Liver (tissue), 9 donors: ENCODE data around the gene DTX3L. TPM values are rescaled to one million over a fixed set of nuclear protein-coding genes. Genes with fewer than 3 reads are reported as not detected.

Experiments used
- DNase-seq: peaks from one replicate; pipeline ENCODE4 v3.0.0-alpha.2; 2017; ENCODE audit warnings: low spot score
- H3K27ac ChIP-seq, 2 donors: one replicate each; pipeline ENCODE4 v1.7.0; 2013; ENCODE audit warnings: inconsistent platforms in 2 of 2, low read length in 2 of 2, control low read depth in 1 of 2, low read depth in 1 of 2, mild to moderate bottlenecking in 1 of 2
- H3K27me3 ChIP-seq, 4 donors: one replicate each; pipeline versions ENCODE4 v1.6.1 to v1.7.0; 2013; ENCODE audit warnings: low read length in 3 of 4, inconsistent platforms in 1 of 4, mild to moderate bottlenecking in 1 of 4, moderate library complexity in 1 of 4; ENCODE audit not compliant: control insufficient read depth in 4 of 4, insufficient read depth in 4 of 4
- H3K36me3 ChIP-seq, 4 donors: one replicate each; pipeline versions ENCODE4 v1.6.1 to v1.7.0; 2013; ENCODE audit warnings: low read length in 3 of 4, mild to moderate bottlenecking in 3 of 4, low read depth in 1 of 4, moderate library complexity in 1 of 4; ENCODE audit not compliant: control insufficient read depth in 4 of 4, insufficient read depth in 3 of 4
- H3K4me1 ChIP-seq, 4 donors: one replicate each; pipeline versions ENCODE4 v1.6.1 to v1.7.0; 2013; ENCODE audit warnings: low read length in 3 of 4, mild to moderate bottlenecking in 3 of 4, moderate library complexity in 1 of 4; ENCODE audit not compliant: control insufficient read depth in 4 of 4, insufficient read depth in 4 of 4
- H3K4me3 ChIP-seq, 3 donors: one replicate each; pipeline versions ENCODE4 v1.6.1 to v1.7.0; 2013; ENCODE audit warnings: low read length in 3 of 3, control low read depth in 1 of 3, low read depth in 1 of 3, mild to moderate bottlenecking in 1 of 3
- H3K9ac ChIP-seq, 2 donors: one replicate each; pipeline ENCODE4 v1.7.0; 2013; ENCODE audit warnings: low read length in 2 of 2, mild to moderate bottlenecking in 2 of 2, moderate library complexity in 2 of 2, control low read depth in 1 of 2, low read depth in 1 of 2
- H3K9me3 ChIP-seq, 4 donors: one replicate each; pipeline versions ENCODE4 v1.6.1 to v1.7.0; 2013; ENCODE audit warnings: low read length in 3 of 4; ENCODE audit not compliant: control insufficient read depth in 4 of 4
- ATF3 ChIP-seq: IDR thresholded peaks from 2 replicates; pipeline ENCODE4 v1.6.1; 2016; ENCODE audit warnings: antibody characterized with exemption
- CTCF ChIP-seq: fragments of 150-350 bp; IDR thresholded peaks from 2 replicates; pipeline ENCODE4 v1.5.1; 2017; ENCODE audit warnings: improper control_type of control experiment, low read depth, low read length; ENCODE audit not compliant: missing input control
- EGR1 ChIP-seq, 2 donors: IDR thresholded peaks; 2 replicates each; pipeline ENCODE4 v1.6.1; 2016 to 2018; ENCODE audit warnings: antibody characterized with exemption in 2 of 2, low read depth in 2 of 2
- FOXA1 ChIP-seq: IDR thresholded peaks from 2 replicates; pipeline ENCODE4 v1.6.1; 2016; ENCODE audit warnings: antibody characterized with exemption
- JUND ChIP-seq, 2 donors: IDR thresholded peaks; 2 replicates each; pipeline ENCODE4 v1.6.1; 2016; ENCODE audit warnings: antibody characterized with exemption in 2 of 2
- MAX ChIP-seq: IDR thresholded peaks from 2 replicates; pipeline ENCODE4 v1.6.1; 2016; ENCODE audit warnings: antibody characterized with exemption
- NR2F2 ChIP-seq: IDR thresholded peaks from 2 replicates; pipeline ENCODE4 v1.6.1; 2016; ENCODE audit warnings: antibody characterized with exemption
- REST ChIP-seq: IDR thresholded peaks from 2 replicates; pipeline ENCODE4 v1.6.1; 2016; ENCODE audit warnings: antibody characterized with exemption, mild to moderate bottlenecking
- RXRA ChIP-seq, 2 donors: IDR thresholded peaks; 2 replicates each; pipeline ENCODE4 v1.6.1; 2017 to 2018; ENCODE audit warnings: antibody characterized with exemption in 2 of 2, mild to moderate bottlenecking in 1 of 2
- TAF1 ChIP-seq: conservative IDR thresholded peaks from 2 replicates; pipeline ENCODE4 v1.6.1; 2016; ENCODE audit warnings: antibody characterized with exemption, mild to moderate bottlenecking
- WGBS: extraction: QIAGEN DNeasy Blood & Tissue Kit; methylation state at CpG from one replicate; pipeline ENCODE4 v1.1.7; 2013; 5-methylcytosine and 5-hydroxymethylcytosine counted together
- polyA plus RNA-seq, 2 donors: library from polyadenylated mRNA; stranded (reverse) in 1 of 2; unstranded in 1 of 2; fragments of 200-250 nt in 1 of 2; fragments of >200 nt in 1 of 2; fragmentation: Nextera tagmentation in 1 of 2; extraction: Ambion mirVana in 1 of 2; gene quantifications; one replicate each; pipeline versions ENCODE4 v1.2.1 to v1.2.3, GENCODE V29; 2013 to 2015
- total RNA-seq, 2 donors: library from RNA; depleted of rRNA; stranded (reverse); fragments of >200 nt; gene quantifications; one replicate each; pipeline ENCODE4 v1.2.3, GENCODE V29; 2014
- donor health status: healthy.
- donor health status: healthy.
- donor health status: healthy.
- donor health status: healthy.
- donor health status: healthy.

DTX3L gene
- total and polyA plus RNA-seq, 4 donors: 16.9 to 44.5 (median 23.5) TPM

- Histone ChIP-seq H3K4me1 (peaks cover 0 to 2% (median 0%) of the 10 kb centered on the region in 4 donors), H3K27ac (no peak overlapping the region), H3K27me3 (no peaks in the 10 kb centered on the region), H3K9ac (no peak overlapping the region), H3K4me3 (no peak overlapping the region), H3K36me3 (peaks cover 0 to 3% (median 0%) of the 10 kb centered on the region in 4 donors), H3K9me3 (peaks cover 0 to 8% (median 6%) of the 10 kb centered on the region in 4 donors)
- no peak for TF ChIP-seq JUND (IDR thresholded peaks at IDR 0.05)
- 97% methylated on average over 2 of the region's 2 CpGs for WGBS
- DNase-seq: no peak
Observed at GRCh38 chr3:122581622-122582021, 17.5 kb downstream of the DTX3L start.

GRCh38 chr3:122582390-122582789 is 18.3 kb downstream of the DTX3L start:
- Histone ChIP-seq H3K4me1 (peaks cover 0 to 2% (median 0%) of the 10 kb centered on the region in 4 donors), H3K27ac (no peak overlapping the region)
- 97% methylated on average over 1 of the region's 1 CpG for WGBS

More at GRCh38 chr3:122582390-122582789, 18.3 kb downstream of the DTX3L start:
- peaks cover 0 to 3% (median 0%) of the 10 kb centered on the region in 4 donors for H3K36me3 ChIP-seq
- H3K9ac ChIP-seq: no peak overlapping the region
- TF ChIP-seq EGR1 (IDR thresholded peaks at IDR 0.05; ENCODE audit: low read depth in 2 of 2): no peak
- TF ChIP-seq REST: no peak
- TF ChIP-seq RXRA (IDR thresholded peaks at IDR 0.05): no peak
- TF ChIP-seq NR2F2: no peak
- no peak for TF ChIP-seq CTCF
- TF ChIP-seq ATF3: no peak
- TF ChIP-seq TAF1: no peak
- no peak for TF ChIP-seq FOXA1
- no peak for TF ChIP-seq MAX
- H3K4me3 ChIP-seq: no peak overlapping the region
- no peaks in the 10 kb centered on the region for H3K27me3 ChIP-seq
- H3K9me3 ChIP-seq: peaks cover 0 to 8% (median 6%) of the 10 kb centered on the region in 4 donors
- no peak for DNase-seq
